Eye (tissue), 1 donor: ENCODE results near the gene RCOR1.
"Not testable (repeated sequence)": the region's sequence is repeated elsewhere in the genome, so short reads cannot be mapped to it uniquely, and the experiment has no call there.

ENCODE experiments used
- DNase-seq: peaks from one replicate; pipeline ENCODE4 v3.0.0-alpha.2; 2015

RCOR1 gene

DNA sequence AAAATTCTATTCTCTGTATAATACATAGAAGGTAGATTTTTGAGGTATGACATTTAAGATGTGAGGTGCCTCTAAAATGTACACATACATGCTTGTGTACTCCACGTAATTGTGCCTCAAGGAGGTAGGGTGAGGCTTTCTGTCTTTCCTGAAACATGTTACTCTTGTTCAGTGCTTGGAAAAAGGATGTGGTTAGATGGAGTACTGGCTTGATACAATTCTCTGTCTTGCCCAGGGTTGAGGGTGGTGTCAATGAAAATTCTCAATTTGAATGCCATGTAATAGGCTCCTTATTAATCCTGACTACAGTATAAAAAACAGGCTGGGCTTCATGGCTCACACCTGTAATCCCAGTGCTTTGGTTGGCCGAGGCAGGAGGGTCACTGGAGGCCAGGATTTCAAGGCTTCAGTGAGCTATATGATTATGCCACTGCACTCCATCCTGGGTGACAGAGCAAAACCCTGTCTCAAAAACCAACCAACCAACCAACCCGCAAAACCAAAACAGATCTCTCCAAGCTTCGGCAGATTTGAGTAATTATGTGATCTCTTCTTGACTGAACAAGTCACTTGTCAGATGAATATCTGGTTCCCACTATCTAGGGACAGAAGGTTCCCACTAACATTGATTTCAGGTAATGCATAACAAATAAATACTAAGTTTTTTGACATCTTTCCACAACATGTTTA lies 41.6 kb downstream of the RCOR1 start:
- DNase-seq = no peak

DNA sequence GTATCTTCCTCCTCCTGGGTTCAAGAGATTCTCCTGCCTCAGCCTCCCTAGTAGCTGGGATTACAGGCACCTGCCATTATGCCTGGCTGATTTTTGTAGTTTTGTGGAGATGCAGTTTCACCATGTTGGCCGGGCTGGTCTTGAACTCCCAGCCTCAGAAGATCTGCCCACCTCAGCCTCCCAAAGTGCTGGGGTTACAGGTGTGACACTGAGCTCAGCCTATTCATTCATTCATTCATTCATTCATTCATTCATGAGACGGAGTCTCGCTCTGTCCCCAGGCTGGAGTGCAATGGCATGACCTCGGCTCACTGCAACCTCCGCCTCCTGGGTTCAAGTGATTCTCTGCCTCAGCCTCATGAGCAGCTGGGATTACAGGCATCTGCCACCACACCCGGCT lies 47.2 kb downstream of the RCOR1 start:
- DNase-seq = not testable (repeated sequence)

DNA sequence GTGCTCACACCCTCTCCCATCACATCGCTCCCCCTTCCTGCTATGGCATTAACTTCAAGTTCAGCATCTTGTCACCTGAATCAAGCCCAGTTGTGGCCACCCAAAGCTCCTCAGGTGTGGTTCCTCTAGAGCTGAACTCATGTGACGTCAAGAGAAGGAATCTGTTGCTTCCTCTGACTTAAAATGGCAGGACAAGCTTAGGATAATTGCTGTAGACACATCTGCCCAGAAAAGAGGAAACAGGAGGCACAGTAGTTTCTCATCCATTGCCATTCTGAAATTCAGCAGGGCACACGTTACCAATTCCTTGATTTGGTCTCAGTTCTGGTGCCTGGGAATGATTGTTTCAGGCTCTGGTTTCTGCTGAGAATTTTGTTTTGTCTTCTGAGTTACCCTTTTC lies 52.1 kb downstream of the RCOR1 start:
- DNase-seq = no peak

DNA sequence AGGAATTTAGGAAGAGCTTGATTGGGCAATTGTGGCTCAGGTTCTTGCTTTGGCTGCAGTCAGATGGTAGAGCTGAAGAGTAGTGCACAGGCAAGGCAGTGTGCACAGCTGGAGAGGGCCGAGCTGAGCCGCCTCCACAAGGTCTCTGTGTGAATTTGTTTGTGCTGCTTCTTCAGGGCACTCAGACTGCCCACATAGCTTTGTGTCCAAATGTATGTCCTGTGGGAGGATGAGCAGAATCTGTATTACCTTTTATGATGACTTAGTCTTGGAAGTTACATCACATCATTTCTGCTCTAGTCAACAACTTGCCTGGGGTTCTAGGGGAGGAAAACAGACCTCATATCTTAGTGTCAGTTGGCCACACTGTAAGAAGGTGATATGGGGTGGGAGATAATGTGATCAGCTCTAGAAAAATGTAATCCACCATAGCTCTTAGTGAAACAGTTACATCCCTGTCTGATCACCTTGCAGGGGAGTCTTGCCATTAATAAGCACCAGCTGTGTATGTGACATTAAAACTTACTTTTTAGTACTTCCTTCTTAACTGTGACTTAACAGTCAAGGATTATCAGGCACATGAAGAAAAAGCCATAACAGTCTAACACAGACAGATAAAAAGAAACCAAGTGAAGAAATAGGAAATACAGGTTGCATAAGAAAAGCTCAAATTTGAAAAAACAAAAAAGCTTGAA lies 53.4 kb downstream of the RCOR1 start:
- DNase-seq = no peak

DNA sequence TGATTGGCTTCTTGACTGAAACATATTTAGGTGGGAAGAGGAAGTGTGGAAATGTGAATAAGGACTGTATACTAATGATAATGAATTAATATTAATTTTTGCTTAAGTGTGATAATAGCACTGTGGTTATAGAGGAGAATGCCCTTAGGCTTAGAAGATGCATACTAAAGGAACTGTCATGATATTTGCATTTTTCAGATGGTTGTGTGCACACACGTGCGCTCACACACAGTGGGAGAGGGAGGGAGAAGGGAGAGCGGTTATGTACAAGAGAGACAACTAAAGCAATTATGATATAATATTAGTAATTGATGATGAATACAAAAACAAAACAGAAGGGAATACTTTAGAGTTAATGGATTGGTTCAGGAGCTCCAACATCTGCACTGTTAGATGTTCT lies 54.2 kb downstream of the RCOR1 start:
- no peak for DNase-seq

DNA sequence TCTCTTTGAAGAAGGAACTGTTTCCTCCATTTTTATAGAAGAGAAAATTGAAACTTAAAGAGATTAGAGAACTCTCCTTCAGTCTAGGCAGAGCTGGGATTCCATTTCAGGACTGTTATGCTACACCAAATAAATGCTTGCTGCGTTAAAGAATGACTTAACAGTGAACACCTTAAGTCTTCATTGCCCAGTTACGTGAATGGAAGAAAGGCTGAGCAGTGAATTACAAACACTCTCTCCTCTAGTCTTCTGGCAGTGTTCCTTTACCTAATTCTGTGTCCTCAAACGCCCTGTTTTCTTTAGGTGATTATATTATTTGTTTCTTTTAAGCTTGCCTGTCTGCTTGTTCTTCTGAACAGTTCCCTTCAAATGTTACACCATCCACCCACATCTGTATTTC lies 59.7 kb downstream of the RCOR1 start:
- DNase-seq = no peak

DNA sequence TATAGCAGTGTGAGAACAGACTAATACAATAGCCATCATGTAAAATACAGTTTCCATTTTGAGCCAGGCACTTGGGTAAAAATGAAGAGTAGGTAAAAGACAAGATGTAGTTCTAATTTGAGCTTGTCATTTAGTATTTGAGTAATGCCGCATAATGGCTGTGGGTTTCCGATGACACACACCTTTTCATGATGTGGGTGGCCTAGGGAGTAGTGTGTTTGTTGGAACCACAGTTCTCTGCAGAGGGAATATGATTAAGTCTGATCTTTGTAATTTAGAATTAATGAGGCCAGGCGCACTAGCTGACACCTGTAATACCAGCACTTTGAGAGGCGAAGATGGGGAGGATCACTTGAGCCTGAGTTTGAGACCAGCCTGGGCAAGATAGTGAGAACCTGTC lies 61.8 kb downstream of the RCOR1 start:
- DNase-seq = no peak

DNA sequence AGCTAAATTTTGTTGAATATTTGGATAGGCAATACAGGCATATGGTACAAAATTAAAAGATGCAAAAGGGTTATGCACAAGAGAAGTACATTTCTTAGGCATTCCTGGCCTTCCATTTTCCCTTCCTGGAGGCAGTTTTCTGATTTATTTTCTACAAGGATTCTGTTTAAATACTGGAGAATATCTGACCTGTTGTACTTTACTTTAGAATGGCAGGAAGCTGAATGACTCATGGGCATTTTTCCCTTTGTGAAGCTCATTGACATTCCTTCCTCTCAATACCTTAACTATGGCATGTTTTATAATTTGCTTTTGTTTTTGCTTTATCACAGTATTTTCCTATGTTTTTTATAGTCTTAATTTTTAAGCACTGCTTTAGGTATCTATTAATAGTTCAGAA lies 62.7 kb downstream of the RCOR1 start:
- no peak for DNase-seq

DNA sequence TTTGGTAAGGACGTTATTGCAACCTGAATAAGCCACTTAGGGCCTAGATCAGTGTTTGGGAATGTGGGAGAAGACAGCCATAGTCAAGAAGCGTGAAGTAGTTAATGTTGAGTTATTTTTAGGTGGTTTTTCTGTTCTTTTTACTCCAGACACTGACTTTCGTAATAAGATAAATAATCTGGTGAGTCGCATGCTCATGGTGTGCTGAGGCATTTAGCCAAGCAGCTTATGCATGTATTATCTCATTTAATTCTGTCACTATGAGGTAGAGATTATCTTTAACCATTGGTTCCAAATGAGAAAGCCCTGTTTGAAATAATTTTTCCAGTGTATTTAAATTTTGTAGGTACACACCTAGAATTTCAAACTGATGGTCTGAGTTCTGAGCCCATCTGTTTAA lies 67.3 kb downstream of the RCOR1 start:
- no peak for DNase-seq

DNA sequence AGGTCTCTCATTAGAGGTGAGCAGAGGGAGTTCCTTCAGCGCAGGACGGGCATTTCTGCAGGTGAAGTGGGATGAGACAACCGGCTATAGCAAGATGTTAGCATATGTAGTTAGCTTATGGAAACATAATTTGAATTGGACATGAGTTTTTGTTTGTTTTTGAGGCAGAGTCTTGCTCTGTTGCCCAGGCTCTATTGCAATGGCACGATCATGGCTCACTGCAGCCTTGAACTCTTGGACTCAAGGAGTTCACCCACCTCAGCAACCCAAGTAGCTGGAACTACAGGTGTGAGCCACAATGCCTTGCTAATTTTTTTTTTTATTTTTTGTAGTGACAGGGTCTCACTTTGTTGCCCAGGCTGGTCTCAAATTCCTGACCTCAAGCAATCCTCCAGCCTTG lies 69.2 kb downstream of the RCOR1 start:
- no peak for DNase-seq

DNA sequence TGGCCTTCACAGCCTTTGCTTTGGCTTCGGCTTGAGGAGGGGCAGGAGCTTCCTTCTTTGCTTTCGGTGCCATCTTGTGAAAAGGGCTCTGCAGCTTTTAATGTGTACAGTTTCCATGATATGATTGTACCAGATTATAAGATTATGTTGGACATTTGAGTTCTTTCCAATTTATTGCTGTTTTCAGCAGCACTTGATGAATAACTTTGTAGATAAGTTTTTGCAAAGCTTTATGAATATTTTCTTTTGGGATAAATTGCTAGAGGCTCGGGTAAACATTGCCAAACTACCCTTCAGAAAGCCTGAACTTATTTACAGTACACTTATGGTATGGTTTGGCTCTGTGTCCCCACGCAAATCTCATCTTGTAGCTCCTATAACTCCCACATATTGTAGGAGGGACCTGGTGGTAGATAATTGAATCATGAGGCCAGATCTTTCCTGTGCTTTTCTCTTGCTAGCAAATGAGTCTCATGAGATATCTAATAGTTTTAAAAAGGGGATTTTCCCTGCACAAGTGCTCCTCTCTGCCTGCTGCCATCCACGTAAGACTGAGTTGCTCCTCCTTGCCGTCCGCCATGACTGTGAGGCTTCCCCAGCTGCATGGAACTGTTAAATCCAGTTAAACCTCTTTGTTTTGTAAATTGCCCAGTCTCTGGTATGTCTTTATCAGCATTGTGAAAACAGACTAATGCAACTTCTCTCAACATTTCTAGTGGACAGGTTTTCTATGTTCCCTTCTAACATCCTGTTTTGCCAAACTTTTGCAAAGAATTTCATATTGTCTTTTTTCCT lies 70.4 kb downstream of the RCOR1 start:
- DNase-seq = no peak

DNA sequence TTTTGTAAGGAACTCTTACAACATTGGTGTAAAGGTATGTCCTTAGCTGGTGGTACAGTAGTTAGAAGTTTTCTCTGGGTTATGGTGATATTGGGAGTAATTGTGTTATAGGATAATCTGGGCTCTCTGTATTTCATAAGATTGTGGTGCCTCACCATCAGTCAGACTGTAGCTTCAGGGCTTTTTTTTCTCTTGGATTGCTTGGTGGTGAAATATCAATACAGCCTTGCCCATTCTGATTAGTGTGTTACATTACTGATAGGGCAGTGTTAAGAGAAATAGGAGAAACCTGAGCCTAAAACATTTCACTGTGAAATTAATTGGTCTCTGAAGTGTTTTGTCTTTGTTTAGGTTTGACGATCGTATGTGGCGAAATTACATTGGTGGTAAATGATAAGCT lies 71.0 kb downstream of the RCOR1 start:
- no peak for DNase-seq

DNA sequence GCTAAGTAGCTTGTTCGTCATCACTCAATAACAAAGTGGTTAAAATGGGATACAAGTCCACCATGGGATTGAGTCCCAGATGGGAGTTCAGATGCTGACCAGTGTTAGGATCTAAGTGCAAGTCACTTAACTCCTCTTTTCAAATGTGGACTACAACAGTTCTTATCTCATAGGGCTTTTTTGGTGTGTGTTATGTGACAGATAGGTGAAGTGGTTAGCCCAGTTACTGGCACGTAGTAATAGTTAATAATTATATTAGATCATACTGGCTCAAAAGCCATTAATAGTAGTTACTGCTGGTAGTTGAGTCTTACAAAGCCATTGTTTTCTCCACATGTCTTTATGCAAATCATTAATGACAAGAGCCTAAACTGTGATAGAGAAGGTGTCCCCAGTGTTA lies 73.2 kb downstream of the RCOR1 start:
- DNase-seq = no peak

DNA sequence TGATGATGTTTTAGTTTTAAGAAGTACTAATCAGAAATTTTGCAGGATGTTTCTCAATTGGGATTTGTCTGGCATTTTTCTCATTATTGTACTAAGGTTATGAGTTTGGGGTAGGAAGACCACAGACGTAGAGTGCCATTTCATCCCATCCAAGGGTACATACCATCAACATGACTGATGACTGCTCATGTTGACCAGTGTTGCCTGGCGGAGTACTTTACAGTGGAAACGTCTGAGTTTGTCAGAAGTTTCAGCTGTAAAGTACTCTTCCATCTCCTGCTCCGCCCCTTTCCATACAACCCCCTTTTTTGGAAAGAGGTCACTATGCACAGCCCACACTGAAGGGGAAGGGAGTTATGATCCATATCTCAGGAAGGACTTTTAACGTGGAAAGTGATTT lies 74.2 kb downstream of the RCOR1 start:
- DNase-seq = no peak

DNA sequence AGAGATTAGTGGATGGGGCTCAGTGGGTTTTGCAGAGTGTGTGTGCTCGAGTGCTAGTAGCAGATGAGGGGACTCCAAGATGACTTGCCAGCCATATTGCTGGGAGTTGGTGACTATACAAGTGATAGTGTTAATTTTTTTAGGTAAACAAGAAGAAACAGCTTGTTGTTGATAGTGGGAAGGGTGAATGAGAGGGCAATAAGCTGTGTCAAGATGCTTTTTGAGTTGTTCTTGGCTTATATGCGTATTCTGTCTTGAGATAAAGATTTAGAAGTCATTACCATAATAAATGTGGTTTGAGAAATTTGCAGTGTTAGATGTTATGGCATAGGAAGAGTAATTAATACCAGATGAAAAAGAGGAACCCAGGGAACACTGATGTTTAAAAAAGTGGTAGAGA lies 75.3 kb downstream of the RCOR1 start:
- DNase-seq = no peak

DNA sequence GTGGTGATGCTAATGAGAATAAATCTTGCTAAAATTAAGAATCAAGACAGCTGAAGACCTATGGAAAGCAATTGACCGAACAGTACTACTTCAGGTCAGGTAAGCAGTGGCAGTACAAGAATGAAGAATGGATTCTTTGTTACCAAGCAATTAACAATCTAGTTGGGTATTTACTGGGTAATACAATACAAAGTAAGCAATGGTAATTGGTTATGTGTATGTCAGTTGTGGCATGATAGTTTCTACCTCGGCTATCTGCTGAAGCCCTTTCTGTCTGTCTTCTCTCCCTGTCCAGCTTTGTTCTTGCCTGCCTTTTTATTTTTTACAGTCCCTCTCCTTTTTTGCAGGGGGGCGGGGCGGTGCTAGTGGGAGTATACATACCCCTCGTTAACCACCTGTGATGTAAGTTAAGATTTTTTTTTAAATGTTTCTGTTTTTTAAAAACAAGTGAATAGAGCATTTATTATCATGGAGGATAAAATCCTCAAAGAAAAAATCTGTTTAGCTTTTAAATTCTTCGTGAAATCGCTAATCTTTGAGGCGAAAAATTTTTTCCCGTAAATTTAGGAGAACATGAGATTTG lies 75.9 kb downstream of the RCOR1 start:
- DNase-seq = no peak

DNA sequence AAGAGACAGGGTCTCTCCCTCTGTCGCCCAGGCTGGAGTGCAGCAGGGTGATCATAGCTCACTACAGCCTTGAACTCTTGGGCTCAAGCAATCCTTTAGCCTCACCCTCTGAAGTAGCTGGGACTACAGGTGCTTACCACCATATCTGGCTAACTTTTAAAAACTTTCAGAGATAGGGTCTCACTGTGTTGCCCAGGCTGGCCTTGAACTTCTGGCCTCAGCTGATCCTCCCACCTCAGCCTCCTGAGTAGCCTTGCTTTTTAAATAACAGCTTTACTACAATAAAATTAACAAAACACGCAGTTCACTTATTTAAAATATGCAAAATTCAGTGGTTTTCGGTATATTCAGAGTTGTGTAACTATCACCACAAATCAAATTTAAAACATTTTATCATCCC lies 79.0 kb downstream of the RCOR1 start:
- no peak for DNase-seq

DNA sequence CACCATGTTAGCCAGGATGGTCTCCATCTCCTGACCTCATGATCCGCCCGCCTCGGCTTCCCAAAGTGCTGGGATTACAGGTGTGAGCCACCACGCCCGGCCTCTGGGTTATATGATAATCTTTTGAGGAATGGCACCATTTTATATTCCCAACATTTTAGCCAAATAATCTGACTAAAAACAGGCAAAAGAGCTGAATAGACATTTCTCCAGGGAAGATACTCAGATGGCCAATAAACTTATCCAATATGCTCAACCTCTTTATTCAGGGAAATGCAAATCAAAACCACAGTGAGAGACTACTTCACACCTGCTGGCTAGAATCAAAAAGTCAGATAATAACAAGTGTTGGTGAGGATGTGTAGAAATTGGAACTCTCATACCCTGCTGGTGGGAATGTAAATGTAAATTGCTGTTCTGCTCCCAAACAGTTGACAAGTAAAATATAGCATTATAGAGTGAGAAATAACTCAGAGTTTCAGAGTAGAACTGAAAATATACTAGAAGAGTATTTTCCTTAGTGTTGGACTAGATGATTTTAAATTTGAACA lies 80.0 kb downstream of the RCOR1 start:
- no peak for DNase-seq

DNA sequence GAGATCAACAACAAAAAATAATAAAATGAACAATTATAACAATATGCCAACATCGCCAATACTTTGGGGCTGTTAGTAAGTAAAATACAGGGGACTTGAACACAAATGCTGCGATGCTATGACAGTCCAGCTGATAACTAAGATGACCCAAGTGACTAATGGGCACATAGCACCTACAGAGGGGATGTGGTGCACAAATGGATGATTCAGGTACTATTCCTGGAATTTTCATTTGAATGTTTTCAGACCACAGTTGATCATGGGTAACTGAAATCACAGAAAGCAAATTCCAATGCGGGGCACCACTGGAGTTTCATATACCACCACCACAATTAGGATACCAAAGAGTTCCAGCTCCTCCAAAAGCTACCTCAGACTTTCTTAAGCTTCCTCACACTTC lies 82.9 kb downstream of the RCOR1 start:
- DNase-seq = no peak

DNA sequence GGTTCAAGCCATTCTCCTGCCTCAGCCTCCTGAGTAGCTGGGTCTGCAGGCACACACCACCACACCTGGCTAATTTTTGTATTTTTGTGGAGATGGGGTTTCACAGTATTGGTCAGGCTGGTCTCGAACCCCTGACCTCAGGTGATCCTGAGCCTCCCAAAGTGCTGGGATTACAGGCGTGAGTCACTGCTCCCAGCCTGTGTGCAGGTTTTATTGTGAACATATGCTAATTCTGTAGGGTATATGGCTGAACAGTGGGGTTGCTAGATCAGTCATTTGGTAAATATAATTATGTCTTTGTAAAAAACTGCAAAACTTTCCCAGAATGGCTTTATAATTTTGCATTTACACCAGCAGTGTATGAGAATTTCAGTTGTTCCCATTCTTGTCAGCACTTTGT lies 85.9 kb downstream of the RCOR1 start:
- DNase-seq = no peak

DNA sequence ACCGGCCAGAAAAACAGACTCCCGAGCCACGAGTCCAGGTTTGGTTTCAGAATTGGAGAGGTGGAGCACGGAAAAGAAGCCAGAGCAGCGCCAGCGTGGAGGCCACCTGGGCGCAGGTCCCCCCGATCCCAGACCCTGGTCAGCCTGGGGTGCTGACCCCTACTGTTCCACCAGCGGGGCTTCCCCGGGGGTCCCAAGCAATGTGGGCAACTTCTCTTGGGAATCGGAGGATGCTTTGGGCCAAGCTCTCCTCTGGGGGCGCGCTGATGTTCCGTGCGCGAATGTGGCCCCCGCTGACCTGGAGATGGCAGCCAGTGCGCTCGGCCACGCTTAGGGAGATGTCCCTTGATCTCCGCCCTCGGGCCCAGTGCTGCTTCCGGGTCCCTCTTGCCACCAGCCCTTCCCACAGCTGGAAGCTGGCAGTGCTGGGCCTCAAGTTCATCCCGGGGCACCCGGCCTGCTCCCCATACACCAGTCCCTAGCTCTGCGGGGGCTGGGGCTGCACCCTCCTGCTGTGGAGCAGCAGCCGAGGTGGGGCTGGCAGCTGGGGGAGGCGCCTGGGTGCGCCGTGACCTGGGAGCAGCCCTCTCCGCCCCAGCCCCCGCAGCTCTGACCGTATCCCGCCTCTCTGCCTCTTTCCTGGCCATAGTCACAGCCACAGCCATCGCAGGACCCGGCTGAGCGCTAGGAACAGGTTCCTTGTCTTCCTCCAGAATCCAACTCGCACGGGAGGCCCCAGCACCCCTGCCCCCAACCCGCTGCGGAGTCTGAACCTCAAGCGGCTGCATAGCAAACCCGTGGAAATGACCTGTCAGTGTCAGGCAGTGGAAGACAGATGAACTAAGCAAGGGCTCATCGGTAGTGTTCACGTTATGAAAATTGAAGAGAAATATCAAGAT lies 91.2 kb downstream of the RCOR1 start:
- DNase-seq = no peak

DNA sequence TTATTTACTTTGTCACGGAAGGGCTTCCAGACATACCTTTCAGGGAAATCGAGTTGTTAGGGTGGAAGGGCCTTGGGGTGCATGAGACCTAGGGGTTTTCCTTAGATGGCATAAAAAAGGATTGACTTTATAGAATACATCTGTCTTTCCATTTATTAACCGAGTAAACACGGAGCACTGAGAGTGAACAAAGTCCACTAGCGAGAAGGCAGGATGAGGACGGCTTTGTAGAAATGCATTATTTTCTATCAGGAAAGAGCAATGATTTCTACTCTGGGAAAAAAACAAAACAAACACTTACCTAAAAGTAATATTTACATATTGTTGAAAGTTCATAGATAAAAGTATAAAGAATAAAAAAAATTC lies 91.8 kb downstream of the RCOR1 start:
- DNase-seq = no peak
